AG04449 (cell line): ENCODE measurements around the gene CELF3.
"Not testable (repeated sequence)": the region's sequence is repeated elsewhere in the genome, so short reads cannot be mapped to it uniquely, and the experiment has no call there.

Source experiments
- CTCF ChIA-PET: fragments of 350-600 bp; formaldehyde crosslinking; extraction: SDS; loops from one replicate; lab custom pipeline; 2021; ENCODE audit warnings: antibody characterized with exemption; lab: Yijun Ruan, JAX
- POLR2A ChIA-PET: fragments of 400-600, 350-600 bp; formaldehyde crosslinking; extraction: SDS; loops from one replicate; lab custom pipeline; 2020; ENCODE audit warnings: antibody characterized with exemption, inconsistent platforms; lab: Yijun Ruan, JAX
- DNase-seq: peaks from one replicate; pipeline ENCODE4 v3.0.0-alpha.2; 2010; ENCODE audit warnings: low read depth, low spot score
- H3K4me3 ChIP-seq: 2 replicates; pipeline ENCODE4 v1.5.1; 2011; ENCODE audit warnings: low read depth, mild to moderate bottlenecking, control low read depth, low read length
- CTCF ChIP-seq: IDR thresholded peaks from one replicate; pipeline ENCODE4 v1.5.1; 2011; ENCODE audit warnings: mild to moderate bottlenecking, moderate library complexity, low read length, control low read depth, inconsistent platforms; ENCODE audit not compliant: insufficient read depth; ENCODE audit errors: missing control alignments

CELF3 gene

GRCh38 chr1:151681923-151682322, 34.7 kb downstream of the CELF3 start:
- ChIA-PET CTCF (interaction anchor here (2.1 to 3.0 kb wide), 2 partner anchors 10 to 53 kb away, joined by 5 to 21 read pairs; no protein-coding TSS in a partner anchor), POLR2A (no interaction called here)
- H3K4me3 ChIP-seq, result no peak overlapping the region
- TF ChIP-seq CTCF, result no peak
- DNase-seq, result no peak

- ChIA-PET CTCF (interaction anchor here (1.6 to 3.0 kb wide), 2 partner anchors 11 to 54 kb away, joined by 4 to 21 read pairs; no protein-coding TSS in a partner anchor), POLR2A (no interaction called here)
- TF ChIP-seq CTCF, result no peak
- DNase-seq, result peak; percentile 62
- no peak overlapping the region for H3K4me3 ChIP-seq
Measured at GRCh38 chr1:151680826-151681225, 35.8 kb downstream of the CELF3 start.

GRCh38 chr1:151680391-151680790, 36.2 kb downstream of the CELF3 start:
- H3K4me3 ChIP-seq, result no peak overlapping the region
- ChIA-PET POLR2A (no interaction called here), CTCF (interaction anchor here (1.6 to 3.0 kb wide), 2 partner anchors 12 to 55 kb away, joined by 4 to 21 read pairs; no protein-coding TSS in a partner anchor)
- DNase-seq, result no peak
- no peak for TF ChIP-seq CTCF

- ChIA-PET CTCF (no interaction called here), POLR2A (no interaction called here)
- no peak for DNase-seq
- H3K4me3 ChIP-seq, result no peak overlapping the region
- TF ChIP-seq CTCF, result no peak
Measured at GRCh38 chr1:151673407-151673806, 43.2 kb downstream of the CELF3 start.

GRCh38 chr1:151670036-151670675, 46.4 kb downstream of the CELF3 start:
- POLR2A ChIA-PET, CTCF ChIA-PET, DNase-seq, H3K4me3 ChIP-seq: not testable (repeated sequence)

- no peak overlapping the region for H3K4me3 ChIP-seq
- ChIA-PET CTCF (interaction anchor here (1.2 to 1.6 kb wide), 3 partner anchors 66 to 134 kb away, joined by 3 to 5 read pairs (median 4); no protein-coding TSS in a partner anchor), POLR2A (no interaction called here)
- TF ChIP-seq CTCF, result no peak
- DNase-seq, result no peak
Measured at GRCh38 chr1:151668090-151668489, 48.5 kb downstream of the CELF3 start.

GRCh38 chr1:151661751-151662150, 54.9 kb downstream of the CELF3 start:
- POLR2A ChIA-PET, result no interaction called here
- H3K4me3 ChIP-seq, result no peak overlapping the region
- CTCF ChIA-PET, result interaction anchor here (0.7 to 0.9 kb wide), 2 partner anchors 22 to 67 kb away, joined by 3 to 4 read pairs; no protein-coding TSS in a partner anchor
- TF ChIP-seq CTCF, result no peak
- no peak for DNase-seq
